ENCODE measurements around the gene CILP2. TPM values are rescaled to one million over a fixed set of nuclear protein-coding genes. Genes with fewer than 3 reads are reported as not detected.

The CILP2 gene
- total RNA-seq, 4 donors from 2014 or later: 0.17 to 1.4 TPM; not detected in 2

GRCh38 chr19:19543640-19544039, 5.6 kb downstream of the CILP2 start:
- WGBS, 2 donors: 90 to 92% methylated on average over 13 to 19 of the region's 19 CpGs
- no peak for DNase-seq (ENCODE audit: low spot score in 2 of 2)
- intact Hi-C loops (cut with DNase I; ENCODE audit: low total_unique reads): no loop called here
- TF ChIP-seq CTCF (IDR thresholded peaks at IDR 0.05) (no peak), POLR2A (IDR thresholded peaks at IDR 0.05) (no peak)
- no peak overlapping the region for H3K4me3 ChIP-seq (ENCODE audit: low read depth, poor library complexity, severe bottlenecking)

GRCh38 chr19:19544257-19544953, 6.3 kb downstream of the CILP2 start:
- no peak for TF ChIP-seq POLR2A (IDR thresholded peaks at IDR 0.05)
- no peak for TF ChIP-seq CTCF (IDR thresholded peaks at IDR 0.05)
- intact Hi-C loops (cut with DNase I; ENCODE audit: low total_unique reads): no loop called here
- DNase-seq (ENCODE audit: low spot score in 2 of 2): no peak
- WGBS, 2 donors: 90% methylated on average over 73 to 74 of the region's 75 CpGs
- H3K4me3 ChIP-seq (ENCODE audit: low read depth, poor library complexity, severe bottlenecking): no peak overlapping the region

GRCh38 chr19:19544954-19545591, 7.0 kb downstream of the CILP2 start:
- H3K4me3 ChIP-seq (ENCODE audit: low read depth, poor library complexity, severe bottlenecking): no peak overlapping the region
- no peak for TF ChIP-seq CTCF (IDR thresholded peaks at IDR 0.05)
- TF ChIP-seq POLR2A (IDR thresholded peaks at IDR 0.05): no peak
- WGBS, 2 donors: 92 to 94% methylated on average over 51 of the region's 53 CpGs
- no peak for DNase-seq (ENCODE audit: low spot score in 2 of 2)
- intact Hi-C loops (cut with DNase I; ENCODE audit: low total_unique reads): no loop called here

- intact Hi-C loops (cut with DNase I; ENCODE audit: low total_unique reads): no loop called here
- no peak overlapping the region for H3K4me3 ChIP-seq (ENCODE audit: low read depth, poor library complexity, severe bottlenecking)
- no peak for TF ChIP-seq POLR2A (IDR thresholded peaks at IDR 0.05)
- TF ChIP-seq CTCF (IDR thresholded peaks at IDR 0.05): no peak
- WGBS, 2 donors: 93 to 96% methylated on average over 23 of the region's 23 CpGs
- no peak for DNase-seq (ENCODE audit: low spot score in 2 of 2)
These were observed 7.6 kb downstream of the CILP2 start for GRCh38 chr19:19545707-19546106.

- H3K4me3 ChIP-seq (ENCODE audit: low read depth, poor library complexity, severe bottlenecking): no peak overlapping the region
- no peak for DNase-seq (ENCODE audit: low spot score in 2 of 2)
- intact Hi-C loops (cut with DNase I; ENCODE audit: low total_unique reads): no loop called here
- WGBS, 2 donors: 26 to 33% methylated on average over 14 to 18 of the region's 19 CpGs
- TF ChIP-seq CTCF (IDR thresholded peaks at IDR 0.05) (no peak), POLR2A (IDR thresholded peaks at IDR 0.05) (no peak)
These were observed 8.7 kb downstream of the CILP2 start for GRCh38 chr19:19546751-19547162.

All from lower leg skin (tissue), 4 donors.